Thyroid gland (tissue), 4 donors: ENCODE results near the gene FAM111B. TPM values are rescaled to one million over a fixed set of nuclear protein-coding genes. Genes with fewer than 3 reads are reported as not detected.

Experiments
- DNase-seq, 2 donors: peaks; one replicate each; pipeline ENCODE4 v3.0.0-alpha.2; 2019
- H3K27ac ChIP-seq, 3 donors: fragments of 200-600 bp; sonication (generic); 1 replicate in 2 of 3; 2 replicates in 1 of 3; pipeline ENCODE4 v1.5.1; 2016 to 2019; ENCODE audit warnings: mild to moderate bottlenecking in 1 of 3, moderate library complexity in 1 of 3
- H3K27me3 ChIP-seq: fragments of 200-600 bp; sonication (generic); one replicate; pipeline ENCODE4 v1.5.1; 2019
- H3K36me3 ChIP-seq, 2 donors: fragments of 200-600 bp; sonication (generic); one replicate each; pipeline ENCODE4 v1.5.1; 2016 to 2019
- H3K4me1 ChIP-seq, 2 donors: fragments of 200-600 bp; sonication (generic); one replicate each; pipeline ENCODE4 v1.5.1; 2017 to 2019
- H3K4me3 ChIP-seq, 3 donors: fragments of 200-600 bp; sonication (generic); replicated peaks in 1 of 3; 1 replicate in 2 of 3; 2 replicates in 1 of 3; pipeline ENCODE4 v1.5.1; 2016; ENCODE audit warnings: mild to moderate bottlenecking in 1 of 3
- H3K9me3 ChIP-seq: fragments of 200-600 bp; sonication (generic); one replicate; pipeline ENCODE4 v1.5.1; 2017
- CTCF ChIP-seq, 6 experiments: fragments of 200-600 bp in 3 of 6; fragments of 450-650 bp in 3 of 6; sonication (generic) in 3 of 6; IDR thresholded peaks; one replicate each; pipeline ENCODE4 v1.5.1; 2016 to 2019; ENCODE audit warnings: antibody characterized with exemption in 6 of 6, mild to moderate bottlenecking in 2 of 6, inconsistent platforms in 1 of 6, moderate library complexity in 1 of 6
- POLR2A ChIP-seq, 2 donors: fragments of 450-650 bp; IDR thresholded peaks; one replicate each; pipeline ENCODE4 v1.6.1; 2017; ENCODE audit warnings: antibody characterized with exemption in 2 of 2, mild to moderate bottlenecking in 2 of 2, moderate library complexity in 1 of 2
- whole genome bisulfite sequencing, 2 donors: methylation state at CpG; one replicate each; pipeline ENCODE4 v1.1.5; 2017; 5-methylcytosine and 5-hydroxymethylcytosine counted together
- intact Hi-C: fragments of 100-400 bp; cut with DNase I; formaldehyde crosslinking; loops from one replicate; pipeline ENCODE4 v1.15.1; 2023
- total RNA-seq, 4 donors: library from RNA; depleted of rRNA; stranded (reverse); fragments of >200 nt; gene quantifications; one replicate each; pipeline ENCODE4 v1.2.3, GENCODE V29; 2016

Gene FAM111B
- total RNA-seq, 4 donors from 2014 or later, result 0.22 to 0.67 TPM; not detected in 2

- Histone ChIP-seq H3K27ac (no peak overlapping the region), H3K4me1 (peaks cover 13 to 17% of the 10 kb centered on the region in 2 donors), H3K4me3 (no peak overlapping the region), H3K36me3 (no peaks in the 10 kb centered on the region), H3K9me3 (no peaks in the 10 kb centered on the region), H3K27me3 (no peaks in the 10 kb centered on the region)
- no peak for DNase-seq
- intact Hi-C loops, result no loop called here
- no peak for TF ChIP-seq POLR2A (IDR thresholded peaks at IDR 0.05)
- TF ChIP-seq CTCF (IDR thresholded peaks at IDR 0.05), result no peak
- 92 to 94% methylated on average over 7 of the region's 7 CpGs for WGBS, 2 donors
Observed at GRCh38 chr11:59176330-59176729, 69.3 kb downstream of the FAM111B start.

Other genes with a start within 250 kb of the FAM111B start
- gene GLYATL1, start 167.7 kb upstream of the FAM111B start, total RNA-seq, result not detected
- not detected for gene GLYATL1B, start 20.9 kb upstream of the FAM111B start, total RNA-seq
- 10 to 100 TPM; 32.5 to 73.2 (median 40.1) TPM for gene FAM111A, start 35.6 kb downstream of the FAM111B start, total RNA-seq
- gene DTX4, start 64.9 kb downstream of the FAM111B start, total RNA-seq, result 10 to 100 TPM in 3 of 4 donors, 1 to 10 TPM in 1; 9.6 to 29.3 (median 17.5) TPM
- gene MPEG1, start 105.7 kb downstream of the FAM111B start, total RNA-seq, result 10 to 100 TPM in 3 of 4 donors, 1 to 10 TPM in 1; 5.8 to 16.3 (median 11.5) TPM